ENCODE results near the gene LRP1-AS.

The LRP1-AS gene

GRCh38 chr12:57146961-57147944 is at the start of gene LRP1-AS:
Gene LRP1-AS, minus strand, starts transcription at chr12:57147619.
- no peak for DNase-seq (ENCODE audit: low read depth in 1 of 2, low spot score in 1 of 2)

GRCh38 chr12:57196956-57197355 is 49.5 kb upstream of the LRP1-AS start:
- no peak for DNase-seq (ENCODE audit: low read depth in 1 of 2, low spot score in 1 of 2)

- no peak for DNase-seq (ENCODE audit: low read depth in 1 of 2, low spot score in 1 of 2)
Measured at GRCh38 chr12:57196439-57196838, 49.0 kb upstream of the LRP1-AS start.

DNA sequence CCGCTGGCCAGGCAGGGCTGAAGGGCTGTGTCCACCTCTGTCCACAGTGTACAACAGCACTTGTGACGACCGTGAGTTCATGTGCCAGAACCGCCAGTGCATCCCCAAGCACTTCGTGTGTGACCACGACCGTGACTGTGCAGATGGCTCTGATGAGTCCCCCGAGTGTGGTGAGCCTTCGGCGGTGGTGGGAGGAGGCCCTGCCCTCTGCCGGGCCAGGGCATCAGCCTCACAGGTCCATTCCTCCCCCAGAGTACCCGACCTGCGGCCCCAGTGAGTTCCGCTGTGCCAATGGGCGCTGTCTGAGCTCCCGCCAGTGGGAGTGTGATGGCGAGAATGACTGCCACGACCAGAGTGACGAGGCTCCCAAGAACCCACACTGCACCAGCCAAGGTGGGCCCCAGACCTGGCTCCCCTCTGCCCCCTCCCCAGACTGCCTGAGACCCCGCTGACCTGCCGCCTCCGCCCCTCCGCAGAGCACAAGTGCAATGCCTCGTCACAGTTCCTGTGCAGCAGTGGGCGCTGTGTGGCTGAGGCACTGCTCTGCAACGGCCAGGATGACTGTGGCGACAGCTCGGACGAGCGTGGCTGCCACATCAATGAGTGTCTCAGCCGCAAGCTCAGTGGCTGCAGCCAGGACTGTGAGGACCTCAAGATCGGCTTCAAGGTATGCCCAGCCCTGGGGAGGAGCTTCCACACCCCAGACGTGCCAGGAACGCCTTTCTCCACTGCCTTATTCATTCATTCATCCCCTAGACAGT is 48.4 kb upstream of the LRP1-AS start:
- DNase-seq (ENCODE audit: low read depth in 1 of 2, low spot score in 1 of 2): no peak

GRCh38 chr12:57195186-57195585 is 47.8 kb upstream of the LRP1-AS start:
- no peak for DNase-seq (ENCODE audit: low read depth in 1 of 2, low spot score in 1 of 2)

DNA sequence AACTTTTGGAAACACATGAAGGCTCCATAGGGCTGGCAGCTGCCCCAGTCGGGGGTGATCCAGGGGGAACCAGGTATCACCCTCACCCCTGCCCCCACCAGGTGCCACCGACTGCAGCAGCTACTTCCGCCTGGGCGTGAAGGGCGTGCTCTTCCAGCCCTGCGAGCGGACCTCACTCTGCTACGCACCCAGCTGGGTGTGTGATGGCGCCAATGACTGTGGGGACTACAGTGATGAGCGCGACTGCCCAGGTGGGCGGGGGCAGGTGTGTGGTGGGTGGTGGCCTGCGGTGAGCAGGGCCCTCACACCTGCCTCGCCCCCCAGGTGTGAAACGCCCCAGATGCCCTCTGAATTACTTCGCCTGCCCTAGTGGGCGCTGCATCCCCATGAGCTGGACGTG is 46.8 kb upstream of the LRP1-AS start:
- no peak for DNase-seq (ENCODE audit: low read depth in 1 of 2, low spot score in 1 of 2)

- DNase-seq (ENCODE audit: low read depth in 1 of 2, low spot score in 1 of 2): no peak
Measured at GRCh38 chr12:57193706-57194245, 46.4 kb upstream of the LRP1-AS start.

- DNase-seq (ENCODE audit: low read depth in 1 of 2, low spot score in 1 of 2): no peak
Measured at GRCh38 chr12:57192920-57193319, 45.5 kb upstream of the LRP1-AS start.

- DNase-seq (ENCODE audit: low read depth in 1 of 2, low spot score in 1 of 2): no peak
Measured at GRCh38 chr12:57191410-57191809, 44.0 kb upstream of the LRP1-AS start.

DNA sequence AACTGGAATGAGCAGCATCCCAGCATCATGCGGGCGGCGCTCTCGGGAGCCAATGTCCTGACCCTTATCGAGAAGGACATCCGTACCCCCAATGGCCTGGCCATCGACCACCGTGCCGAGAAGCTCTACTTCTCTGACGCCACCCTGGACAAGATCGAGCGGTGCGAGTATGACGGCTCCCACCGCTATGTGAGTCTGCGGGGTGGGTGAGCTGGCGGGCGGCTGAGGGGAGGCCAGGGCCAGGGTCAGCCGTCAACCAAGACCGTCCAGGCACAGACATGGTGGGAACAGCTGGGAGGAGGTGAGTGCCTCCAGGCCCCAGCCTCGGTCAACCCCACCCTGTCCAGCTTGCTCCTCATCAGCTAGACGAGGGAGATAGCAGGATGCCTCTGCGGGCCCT is 43.4 kb upstream of the LRP1-AS start:
- DNase-seq (ENCODE audit: low read depth in 1 of 2, low spot score in 1 of 2): no peak

DNA sequence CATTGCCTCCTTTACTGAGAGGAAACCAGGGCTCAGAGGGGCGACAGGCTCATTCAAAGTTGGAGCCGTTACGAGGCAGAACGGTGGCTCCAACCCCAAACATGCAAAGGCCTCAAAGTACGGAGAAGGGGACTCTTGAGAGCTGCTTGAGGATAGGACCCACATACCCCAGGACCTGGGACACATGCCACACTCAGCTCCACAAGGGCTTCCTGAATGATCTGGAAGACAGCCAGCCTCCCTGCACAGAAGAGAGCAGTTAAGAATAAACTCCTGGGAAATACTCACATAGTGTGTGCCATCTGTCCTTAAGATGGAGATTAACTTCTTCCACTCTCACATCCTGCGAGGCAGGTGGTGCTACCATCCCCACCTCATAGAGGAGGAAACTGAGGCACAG is 42.6 kb upstream of the LRP1-AS start:
- DNase-seq (ENCODE audit: low read depth in 1 of 2, low spot score in 1 of 2): no peak

DNA sequence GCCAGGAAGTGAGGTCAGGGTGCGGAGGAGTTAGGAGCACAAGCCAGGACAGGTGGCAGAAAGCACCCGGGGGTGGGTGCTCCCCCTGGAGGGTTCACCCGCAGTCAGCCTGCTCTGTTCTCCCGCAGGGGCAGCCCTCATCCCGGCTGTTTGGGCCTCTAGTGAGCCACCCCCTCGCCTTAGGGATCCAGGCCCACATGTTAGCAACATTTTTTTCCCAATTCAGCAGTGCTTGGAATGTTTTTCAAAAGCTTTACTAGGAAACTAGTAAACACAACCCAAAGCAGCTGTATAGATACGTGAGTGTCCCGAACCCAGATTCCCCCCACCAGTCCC is 40.6 kb upstream of the LRP1-AS start:
- no peak for DNase-seq (ENCODE audit: low read depth in 1 of 2, low spot score in 1 of 2)

GRCh38 chr12:57187222-57188089 is 40.0 kb upstream of the LRP1-AS start:
- no peak for DNase-seq (ENCODE audit: low read depth in 1 of 2, low spot score in 1 of 2)

GRCh38 chr12:57185906-57186508 is 38.6 kb upstream of the LRP1-AS start:
- no peak for DNase-seq (ENCODE audit: low read depth in 1 of 2, low spot score in 1 of 2)

DNA sequence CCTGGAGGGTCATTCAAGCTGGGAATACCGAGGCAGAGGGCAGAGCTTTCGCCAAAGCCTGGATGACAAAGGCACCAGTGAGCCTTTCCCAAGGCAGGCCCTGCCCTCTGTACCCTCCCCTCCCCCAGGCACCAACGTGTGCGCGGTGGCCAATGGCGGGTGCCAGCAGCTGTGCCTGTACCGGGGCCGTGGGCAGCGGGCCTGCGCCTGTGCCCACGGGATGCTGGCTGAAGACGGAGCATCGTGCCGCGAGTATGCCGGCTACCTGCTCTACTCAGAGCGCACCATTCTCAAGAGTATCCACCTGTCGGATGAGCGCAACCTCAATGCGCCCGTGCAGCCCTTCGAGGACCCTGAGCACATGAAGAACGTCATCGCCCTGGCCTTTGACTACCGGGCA is 38.0 kb upstream of the LRP1-AS start:
- DNase-seq (ENCODE audit: low read depth in 1 of 2, low spot score in 1 of 2): no peak

GRCh38 chr12:57183939-57184725 is 36.7 kb upstream of the LRP1-AS start:
- DNase-seq (ENCODE audit: low read depth in 1 of 2, low spot score in 1 of 2): no peak

- peak; percentile 73 to 75 for DNase-seq (ENCODE audit: low read depth in 1 of 2, low spot score in 1 of 2)
Measured at GRCh38 chr12:57182918-57183575, 35.6 kb upstream of the LRP1-AS start.

DNA sequence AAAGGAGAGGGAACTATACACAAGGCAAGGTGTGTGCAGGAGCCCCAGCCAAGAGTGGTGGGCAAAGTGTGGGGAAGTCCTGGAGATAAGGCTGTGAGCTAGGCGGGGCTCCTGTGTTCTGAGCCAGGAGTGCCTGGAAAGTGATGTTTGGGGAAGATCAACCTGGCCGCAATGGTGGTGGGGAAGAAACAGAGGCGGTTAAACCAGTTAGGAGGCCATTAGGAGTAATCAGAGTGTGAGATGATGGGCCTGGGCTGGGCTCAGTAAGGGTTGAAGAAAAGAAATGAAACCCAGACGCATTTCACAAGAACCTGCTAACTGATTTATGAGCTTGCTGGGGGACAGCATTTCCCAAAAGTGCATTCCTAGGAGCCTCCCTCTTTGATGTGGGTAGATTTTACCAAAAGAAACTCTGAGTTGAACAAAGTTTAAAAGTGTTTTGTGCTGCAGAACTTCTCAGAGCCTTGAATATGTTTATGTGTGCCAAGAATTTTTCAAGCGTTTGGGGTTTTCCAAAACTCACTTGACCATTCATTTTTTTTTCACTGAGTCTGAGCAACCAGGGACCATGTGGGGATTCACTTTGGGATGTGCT is 34.2 kb upstream of the LRP1-AS start:
- no peak for DNase-seq (ENCODE audit: low read depth in 1 of 2, low spot score in 1 of 2)

- no peak for DNase-seq (ENCODE audit: low read depth in 1 of 2, low spot score in 1 of 2)
Measured at GRCh38 chr12:57181072-57181471, 33.7 kb upstream of the LRP1-AS start.

Data from activated CD4-positive, alpha-beta T cell treated with anti-CD3 and anti-CD28 coated beads, Interleukin-2, amount 50 U/mL, for 24 hours (primary cell).